SK-N-SH (cell line): ENCODE results near the gene NDUFS6. TPM values are rescaled to one million over a fixed set of nuclear protein-coding genes. Genes with fewer than 3 reads are reported as not detected.

ENCODE experiments used
- CTCF ChIA-PET: fragments of 300-600, 350-600 bp; formaldehyde crosslinking; extraction: SDS; loops from one replicate; lab custom pipeline; 2021; lab: Yijun Ruan, JAX
- POLR2A ChIA-PET: fragments of 350-600 bp; sonication (Branson Sonifier 250); formaldehyde crosslinking; extraction: SDS; loops from one replicate; lab custom pipeline; 2020; ENCODE audit warnings: antibody characterized with exemption, inconsistent platforms; lab: Yijun Ruan, JAX
- DNase-seq: peaks from one replicate; pipeline ENCODE4 v3.0.0; 2012
- H2AFZ ChIP-seq: fragments of 200-600 bp; sonication (generic); 2 replicates; pipeline ENCODE4 v1.8.1; 2016; ENCODE audit warnings: antibody characterized with exemption, mild to moderate bottlenecking, low read depth
- H3F3A ChIP-seq: fragments of 200-600 bp; sonication (generic); replicated peaks from 2 replicates; pipeline ENCODE3; 2016; ENCODE audit warnings: antibody characterized with exemption, mild to moderate bottlenecking; ENCODE audit not compliant: insufficient read depth
- H3K27ac ChIP-seq, 2 experiments: fragments of 200-500 bp in 1 of 2; fragments of 200-600 bp in 1 of 2; sonication (Bioruptor generic) in 1 of 2; sonication (generic), shearing (Covaris generic) in 1 of 2; 2 replicates each; pipeline versions ENCODE4 v1.5.1 to v1.6.1; 2014 to 2016; ENCODE audit warnings: low read depth in 2 of 2, inconsistent platforms in 1 of 2, low read length in 1 of 2, mild to moderate bottlenecking in 1 of 2, mixed read lengths in 1 of 2
- H3K27me3 ChIP-seq: fragments of 200-600 bp; sonication (generic), shearing (Covaris generic); 2 replicates; pipeline ENCODE4 v1.6.1; 2016; ENCODE audit warnings: mixed run types; ENCODE audit not compliant: insufficient read depth
- H3K36me3 ChIP-seq, 2 experiments: fragments of 200-500 bp in 1 of 2; fragments of 200-600 bp in 1 of 2; sonication (Bioruptor generic) in 1 of 2; sonication (generic) in 1 of 2; replicated peaks in 1 of 2; 2 replicates each; pipeline versions ENCODE3 to v1.5.1; 2014 to 2016; ENCODE audit warnings: low read length in 1 of 2, mild to moderate bottlenecking in 1 of 2; ENCODE audit not compliant: insufficient read depth in 2 of 2, control insufficient read depth in 1 of 2
- H3K4me1 ChIP-seq, 2 experiments: fragments of 200-500 bp in 1 of 2; fragments of 200-600 bp in 1 of 2; sonication (Bioruptor generic) in 1 of 2; sonication (generic), shearing (Covaris generic) in 1 of 2; 2 replicates each; pipeline versions ENCODE4 v1.5.1 to v1.6.1; 2014 to 2016; ENCODE audit warnings: low read depth in 1 of 2, low read length in 1 of 2, mixed run types in 1 of 2; ENCODE audit not compliant: insufficient read depth in 2 of 2, control insufficient read depth in 1 of 2
- H3K4me2 ChIP-seq: fragments of 200-600 bp; sonication (generic), shearing (Covaris generic); 2 replicates; pipeline ENCODE4 v1.6.1; 2017; ENCODE audit warnings: mixed run types
- H3K4me3 ChIP-seq, 2 experiments: fragments of 200-500 bp in 1 of 2; fragments of 200-600 bp in 1 of 2; sonication (Bioruptor generic) in 1 of 2; sonication (generic), shearing (Covaris generic) in 1 of 2; 2 replicates each; pipeline versions ENCODE4 v1.5.1 to v1.8.1; 2014 to 2016; ENCODE audit warnings: low read depth in 2 of 2, inconsistent platforms in 1 of 2, low read length in 1 of 2, mild to moderate bottlenecking in 1 of 2, mixed read lengths in 1 of 2, moderate library complexity in 1 of 2
- H3K79me2 ChIP-seq: fragments of 200-600 bp; sonication (generic); 2 replicates; pipeline ENCODE4 v1.8.1; 2017; ENCODE audit warnings: mild to moderate bottlenecking; ENCODE audit not compliant: insufficient read depth
- H3K9ac ChIP-seq: fragments of 200-600 bp; sonication (generic); 2 replicates; pipeline ENCODE4 v1.6.1; 2017; ENCODE audit warnings: mixed run types
- H3K9me2 ChIP-seq: fragments of 200-600 bp; sonication (generic); 2 replicates; pipeline ENCODE4 v1.6.1; 2017; ENCODE audit warnings: mixed run types
- H3K9me3 ChIP-seq: fragments of 200-600 bp; sonication (generic); 2 replicates; pipeline ENCODE4 v1.6.1; 2017; ENCODE audit warnings: mixed run types, mild to moderate bottlenecking, moderate library complexity
- H4K20me1 ChIP-seq: fragments of 200-600 bp; sonication (generic); 2 replicates; pipeline ENCODE4 v1.6.1; 2017; ENCODE audit warnings: mild to moderate bottlenecking, mixed run types; ENCODE audit not compliant: insufficient read depth
- CHD2 ChIP-seq: fragments of 150-350 bp; IDR thresholded peaks from 2 replicates; pipeline ENCODE4 v1.6.1; 2018; ENCODE audit warnings: low read length; ENCODE audit not compliant: partially characterized antibody
- ELF1 ChIP-seq: IDR thresholded peaks from 2 replicates; pipeline ENCODE4 v1.4.0; 2012
- EP300 ChIP-seq, 2 experiments: IDR thresholded peaks; 2 replicates each; pipeline versions ENCODE4 v1.4.0 to v1.6.1; 2012; ENCODE audit warnings: borderline replicate concordance in 1 of 2, low read depth in 1 of 2, low read length in 1 of 2
- EZH2phosphoT487 ChIP-seq: fragments of 200-600 bp; sonication (generic); IDR thresholded peaks from 2 replicates; pipeline ENCODE4 v1.6.1; 2017; ENCODE audit warnings: low read depth, mixed run types, mild to moderate bottlenecking, antibody characterized with exemption, moderate library complexity, borderline replicate concordance
- FOSL2 ChIP-seq: IDR thresholded peaks from 2 replicates; pipeline ENCODE4 v1.4.0; 2012; ENCODE audit warnings: low read depth, mild to moderate bottlenecking, moderate library complexity, borderline replicate concordance
- FOXJ3 ChIP-seq: sonication (generic); formaldehyde crosslinking; IDR thresholded peaks from 2 replicates; pipeline ENCODE4 v1.5.1; 2020; ENCODE audit warnings: mild to moderate bottlenecking, missing genetic modification reagents
- FOXM1 ChIP-seq: IDR thresholded peaks from 2 replicates; pipeline ENCODE4 v1.4.0; 2012; ENCODE audit warnings: low read depth, mild to moderate bottlenecking
- GABPA ChIP-seq: IDR thresholded peaks from 2 replicates; pipeline ENCODE4 v1.4.0; 2012; ENCODE audit warnings: low read depth, mild to moderate bottlenecking
- GATA2 ChIP-seq: sonication (generic); formaldehyde crosslinking; IDR thresholded peaks from 2 replicates; pipeline ENCODE4 v1.5.0; 2020; ENCODE audit warnings: mild to moderate bottlenecking, missing genetic modification reagents
- JUND ChIP-seq: IDR thresholded peaks from 2 replicates; pipeline ENCODE4 v1.4.0; 2012
- MAX ChIP-seq: IDR thresholded peaks from 2 replicates; pipeline ENCODE4 v1.4.0; 2012; ENCODE audit warnings: low read depth
- MEF2A ChIP-seq: IDR thresholded peaks from 2 replicates; pipeline ENCODE4 v1.4.0; 2012; ENCODE audit warnings: low read depth, borderline replicate concordance
- NFIC ChIP-seq: IDR thresholded peaks from 2 replicates; pipeline ENCODE4 v1.4.0; 2012; ENCODE audit warnings: borderline replicate concordance
- NRF1 ChIP-seq: IDR thresholded peaks from 2 replicates; pipeline ENCODE4 v1.6.1; 2012; ENCODE audit warnings: low read depth, mild to moderate bottlenecking, low read length
- POLR2AphosphoS5 ChIP-seq: IDR thresholded peaks from 2 replicates; pipeline ENCODE4 v1.6.1; 2012; ENCODE audit warnings: low read depth, low read length
- RCOR1 ChIP-seq: fragments of 150-350 bp; IDR thresholded peaks from 2 replicates; pipeline ENCODE4 v1.6.1; 2017; ENCODE audit warnings: antibody characterized with exemption, low read length
- SIN3A ChIP-seq: IDR thresholded peaks from 2 replicates; pipeline ENCODE4 v1.6.1; 2012; ENCODE audit warnings: low read depth, mild to moderate bottlenecking, low read length, moderate library complexity, borderline replicate concordance
- SMC3 ChIP-seq: IDR thresholded peaks from 2 replicates; pipeline ENCODE4 v1.6.1; 2012; ENCODE audit warnings: low read depth, low read length, improper control_type of control experiment
- USF2 ChIP-seq: fragments of 150-350 bp; IDR thresholded peaks from 2 replicates; pipeline ENCODE4 v1.6.1; 2017; ENCODE audit warnings: antibody characterized with exemption, low read length, low read depth, borderline replicate concordance
- YY1 ChIP-seq: IDR thresholded peaks from 2 replicates; pipeline ENCODE4 v1.4.0; 2012; ENCODE audit warnings: low read depth, mild to moderate bottlenecking
- ZBTB33 ChIP-seq: IDR thresholded peaks from 2 replicates; pipeline ENCODE4 v1.4.0; 2012; ENCODE audit warnings: low read depth, borderline replicate concordance
- WGBS: methylation state at CpG from one replicate; pipeline ENCODE4 v1.1.6; 2017; ENCODE audit warnings: low lambda C conversion rate; 5-methylcytosine and 5-hydroxymethylcytosine counted together
- polyA plus RNA-seq, 3 experiments: library from polyadenylated mRNA; depleted of rRNA; stranded (reverse); fragments of >200 nt; gene quantifications; 2 replicates each; pipeline ENCODE4 v1.2.3, GENCODE V29; 2012

The NDUFS6 gene
- polyA plus RNA-seq, 1 of the 3 experiments (the other 2 are of a cell fraction), result 316 TPM

- no peaks in the 10 kb centered on the region for H3K4me1 ChIP-seq
- no peak for TF ChIP-seq SMC3
- no peak for TF ChIP-seq NFIC
- no peak for TF ChIP-seq ZBTB33
- TF ChIP-seq EZH2phosphoT487, result no peak
- TF ChIP-seq RCOR1, result no peak
- TF ChIP-seq GABPA, result no peak
- TF ChIP-seq SIN3A, result no peak
- no peak for TF ChIP-seq FOXM1
- no peak for TF ChIP-seq MEF2A
- no peak for TF ChIP-seq YY1
- TF ChIP-seq ELF1, result no peak
- TF ChIP-seq POLR2AphosphoS5, result no peak
- TF ChIP-seq FOSL2, result no peak
- TF ChIP-seq FOXJ3 (CRISPR knock-in tag), result no peak
- no peak for TF ChIP-seq JUND
- H3K9me2 ChIP-seq, result no peaks in the 10 kb centered on the region
- no peaks in the 10 kb centered on the region for H4K20me1 ChIP-seq
- ChIA-PET CTCF (no interaction called here), POLR2A (no interaction called here)
- 37% methylated on average over 14 of the region's 20 CpGs for WGBS
- peaks cover 6% of the 10 kb centered on the region for H3F3A ChIP-seq
- no peak overlapping the region for H3K9ac ChIP-seq
- no peaks in the 10 kb centered on the region for H3K36me3 ChIP-seq
- H3K27ac ChIP-seq, result no peak overlapping the region
- H3K4me3 ChIP-seq, result no peak overlapping the region
- H3K9me3 ChIP-seq, result no peaks in the 10 kb centered on the region
- no peak overlapping the region for H2AFZ ChIP-seq
- H3K4me2 ChIP-seq, result no peak overlapping the region
- H3K27me3 ChIP-seq, result peaks cover 37% of the 10 kb centered on the region
- no peak for DNase-seq
- no peaks in the 10 kb centered on the region for H3K79me2 ChIP-seq
Measured at GRCh38 chr5:1784197-1785050, 16.8 kb upstream of the NDUFS6 start.

DNA sequence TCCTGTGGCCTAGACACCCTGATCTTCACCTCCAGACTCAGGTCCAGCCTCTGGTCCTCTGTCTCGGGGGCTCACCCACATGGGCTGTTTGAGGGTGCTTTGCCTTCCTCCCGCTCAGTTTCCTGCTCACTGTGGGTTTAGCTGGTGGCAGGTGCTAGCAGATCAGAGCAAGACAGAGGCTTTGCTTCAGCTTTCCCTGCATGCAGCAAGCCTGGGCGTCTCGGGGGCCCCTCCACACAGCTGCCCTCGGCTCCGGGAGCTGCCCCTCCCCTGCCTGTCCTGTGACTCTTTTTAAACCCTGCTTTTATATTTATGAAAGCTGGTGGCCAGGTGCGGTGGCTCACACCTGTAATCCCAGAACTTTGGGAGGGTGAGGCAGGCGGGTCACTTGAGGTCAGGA lies 16.1 kb upstream of the NDUFS6 start:
- H3F3A ChIP-seq, result peaks cover 12% of the 10 kb centered on the region
- ChIA-PET POLR2A (no interaction called here), CTCF (no interaction called here)
- WGBS, result 31% methylated on average over 8 of the region's 8 CpGs
- no peaks in the 10 kb centered on the region for H3K9me3 ChIP-seq
- no peak overlapping the region for H3K27ac ChIP-seq
- no peak for DNase-seq
- H3K79me2 ChIP-seq, result no peaks in the 10 kb centered on the region
- no peak overlapping the region for H3K9ac ChIP-seq
- no peaks in the 10 kb centered on the region for H3K9me2 ChIP-seq
- no peak overlapping the region for H3K4me3 ChIP-seq
- peaks cover 30% of the 10 kb centered on the region for H3K27me3 ChIP-seq
- H3K4me1 ChIP-seq, result no peaks in the 10 kb centered on the region
- no peak overlapping the region for H3K4me2 ChIP-seq
- no peaks in the 10 kb centered on the region for H4K20me1 ChIP-seq
- H2AFZ ChIP-seq, result no peak overlapping the region
- no peaks in the 10 kb centered on the region for H3K36me3 ChIP-seq
- TF ChIP-seq YY1 (no peak), NRF1 (no peak), ZBTB33 (no peak), GATA2 (CRISPR knock-in tag) (no peak), EP300 (IDR thresholded peaks at IDR 0.05; ENCODE audit: borderline replicate concordance in 1 of 2, low read depth in 1 of 2, low read length in 1 of 2) (no peak), USF2 (no peak), SIN3A (no peak), MAX (no peak), FOXJ3 (CRISPR knock-in tag) (no peak), FOSL2 (no peak), NFIC (no peak), CHD2 (no peak), MEF2A (no peak)
